ENCODE measurements around the gene KLHL26. TPM values are rescaled to one million over a fixed set of nuclear protein-coding genes. Genes with fewer than 3 reads are reported as not detected.
A peak's percentile ranks its signal among the peaks of the same experiment; 100 is the strongest.

KLHL26 gene
- total RNA-seq, 1 donor from 2014 or later: 12.0 TPM

- H3K9me3 Mint-ChIP-seq (ENCODE audit: unreplicated experiment): peaks cover 2% of the 10 kb centered on the region
- peaks cover 4% of the 10 kb centered on the region for H3K36me3 Mint-ChIP-seq (ENCODE audit: unreplicated experiment)
- H3K4me3 Mint-ChIP-seq (ENCODE audit: unreplicated experiment): no peak overlapping the region
- no peak overlapping the region for H3K27ac Mint-ChIP-seq (ENCODE audit: unreplicated experiment)
- peaks cover 20% of the 10 kb centered on the region for H3K4me1 Mint-ChIP-seq (ENCODE audit: low read depth, unreplicated experiment)
- H3K27me3 Mint-ChIP-seq (ENCODE audit: unreplicated experiment): peaks cover 5% of the 10 kb centered on the region
- no peak for DNase-seq
- no peak for TF ChIP-seq CTCF (IDR thresholded peaks at IDR 0.05; ENCODE audit: partially characterized antibody, unreplicated experiment)
Measured at GRCh38 chr19:18649371-18650020, 12.7 kb downstream of the KLHL26 start.

GRCh38 chr19:18650021-18650390 lies 13.2 kb downstream of the KLHL26 start:
- TF ChIP-seq CTCF (IDR thresholded peaks at IDR 0.05; ENCODE audit: partially characterized antibody, unreplicated experiment): no peak
- Mint-ChIP-seq H3K4me3 (ENCODE audit: unreplicated experiment) (peak overlapping the region; percentile 58), H3K27me3 (ENCODE audit: unreplicated experiment) (peaks cover 8% of the 10 kb centered on the region), H3K4me1 (ENCODE audit: low read depth, unreplicated experiment) (peaks cover 20% of the 10 kb centered on the region), H3K36me3 (ENCODE audit: unreplicated experiment) (peaks cover 4% of the 10 kb centered on the region), H3K9me3 (ENCODE audit: unreplicated experiment) (peaks cover 2% of the 10 kb centered on the region), H3K27ac (ENCODE audit: unreplicated experiment) (no peak overlapping the region)
- DNase-seq: no peak

GRCh38 chr19:18650468-18651041 lies 13.7 kb downstream of the KLHL26 start:
- Mint-ChIP-seq H3K4me1 (ENCODE audit: low read depth, unreplicated experiment) (peaks cover 20% of the 10 kb centered on the region), H3K27ac (ENCODE audit: unreplicated experiment) (no peak overlapping the region), H3K36me3 (ENCODE audit: unreplicated experiment) (peaks cover 4% of the 10 kb centered on the region), H3K27me3 (ENCODE audit: unreplicated experiment) (peaks cover 8% of the 10 kb centered on the region), H3K9me3 (ENCODE audit: unreplicated experiment) (peaks cover 2% of the 10 kb centered on the region), H3K4me3 (ENCODE audit: unreplicated experiment) (no peak overlapping the region)
- DNase-seq: no peak
- TF ChIP-seq CTCF (IDR thresholded peaks at IDR 0.05; ENCODE audit: partially characterized antibody, unreplicated experiment): no peak

- DNase-seq: no peak
- no peak overlapping the region for H3K4me3 Mint-ChIP-seq (ENCODE audit: unreplicated experiment)
- peaks cover 8% of the 10 kb centered on the region for H3K27me3 Mint-ChIP-seq (ENCODE audit: unreplicated experiment)
Measured at GRCh38 chr19:18651300-18651699, 14.5 kb downstream of the KLHL26 start.

More at GRCh38 chr19:18651300-18651699, 14.5 kb downstream of the KLHL26 start:
- H3K36me3 Mint-ChIP-seq (ENCODE audit: unreplicated experiment): peaks cover 4% of the 10 kb centered on the region
- H3K9me3 Mint-ChIP-seq (ENCODE audit: unreplicated experiment): peaks cover 2% of the 10 kb centered on the region
- no peak for TF ChIP-seq CTCF (IDR thresholded peaks at IDR 0.05; ENCODE audit: partially characterized antibody, unreplicated experiment)
- no peak overlapping the region for H3K27ac Mint-ChIP-seq (ENCODE audit: unreplicated experiment)
- peaks cover 20% of the 10 kb centered on the region for H3K4me1 Mint-ChIP-seq (ENCODE audit: low read depth, unreplicated experiment)
